Fibroblast of lung (primary cell): ENCODE data around the gene POC5. TPM values are rescaled to one million over a fixed set of nuclear protein-coding genes. Genes with fewer than 3 reads are reported as not detected.

Experiments
- DNase-seq, 2 donors: peaks; one replicate each; pipeline versions ENCODE4 v3.0.0 to v3.0.0-alpha.2; 2010; ENCODE audit warnings: low read depth in 2 of 2
- H2AFZ ChIP-seq: 2 replicates; pipeline ENCODE4 v1.5.1; 2012; ENCODE audit warnings: low read length, control low read depth, inconsistent platforms
- H3K27ac ChIP-seq: 2 replicates; pipeline ENCODE4 v1.5.1; 2011; ENCODE audit warnings: low read length, control low read depth; ENCODE audit not compliant: insufficient read depth
- H3K27me3 ChIP-seq: 2 replicates; pipeline ENCODE4 v1.5.1; 2011; ENCODE audit warnings: mild to moderate bottlenecking, low read length; ENCODE audit not compliant: control insufficient read depth, insufficient read depth
- H3K36me3 ChIP-seq: 2 replicates; pipeline ENCODE4 v1.5.1; 2011; ENCODE audit warnings: low read length; ENCODE audit not compliant: control insufficient read depth, insufficient read depth
- H3K4me1 ChIP-seq: 2 replicates; pipeline ENCODE4 v1.5.1; 2011; ENCODE audit warnings: low read length; ENCODE audit not compliant: control insufficient read depth, insufficient read depth; ENCODE audit errors: extremely low read depth
- H3K4me2 ChIP-seq: 2 replicates; pipeline ENCODE4 v1.5.1; 2011; ENCODE audit warnings: low read length, control low read depth; ENCODE audit not compliant: insufficient read depth; ENCODE audit errors: extremely low read depth
- H3K4me3 ChIP-seq, 4 experiments: fragments of 200-600 bp in 1 of 4; sonication (generic) in 1 of 4; replicated peaks in 1 of 4; 2 replicates each; pipeline ENCODE4 v1.5.1; 2011 to 2016; ENCODE audit warnings: low read length in 4 of 4, low read depth in 3 of 4, mild to moderate bottlenecking in 3 of 4, control low read depth in 2 of 4, inconsistent platforms in 1 of 4, mixed read lengths in 1 of 4; ENCODE audit not compliant: insufficient read depth in 1 of 4; ENCODE audit errors: control extremely low read depth in 1 of 4
- H3K79me2 ChIP-seq: 2 replicates; pipeline ENCODE4 v1.5.1; 2012; ENCODE audit warnings: mild to moderate bottlenecking, low read length, inconsistent platforms; ENCODE audit not compliant: control insufficient read depth, insufficient read depth
- H3K9ac ChIP-seq: 2 replicates; pipeline ENCODE4 v1.5.1; 2011; ENCODE audit warnings: mild to moderate bottlenecking, low read length, control low read depth; ENCODE audit not compliant: insufficient read depth
- H3K9me3 ChIP-seq: 2 replicates; pipeline ENCODE4 v1.5.1; 2012; ENCODE audit warnings: low read depth, low read length; ENCODE audit not compliant: control insufficient read depth, insufficient read depth
- H4K20me1 ChIP-seq: 2 replicates; pipeline ENCODE4 v1.5.1; 2011; ENCODE audit warnings: low read length; ENCODE audit not compliant: control insufficient read depth, insufficient read depth; ENCODE audit errors: extremely low read depth
- CTCF ChIP-seq, 2 donors: IDR thresholded peaks in 1 of 2; conservative IDR thresholded peaks in 1 of 2; 1 replicate in 1 of 2; 2 replicates in 1 of 2; pipeline ENCODE4 v1.5.1; 2011 to 2012; ENCODE audit warnings: low read length in 2 of 2, control low read depth in 1 of 2, inconsistent platforms in 1 of 2, low read depth in 1 of 2, mild to moderate bottlenecking in 1 of 2
- EZH2 ChIP-seq: IDR thresholded peaks from 2 replicates; pipeline ENCODE4 v1.5.1; 2012; ENCODE audit warnings: low read length, control low read depth, mild to moderate bottlenecking; ENCODE audit errors: missing control alignments
- polyA plus RNA-seq, 2 donors: library from polyadenylated mRNA; depleted of rRNA in 1 of 2; stranded (reverse) in 1 of 2; unstranded in 1 of 2; fragments of >200 nt; gene quantifications; 2 replicates each; pipeline ENCODE4 v1.2.1, GENCODE V29; 2011 to 2012; ENCODE audit warnings: missing spikeins in 1 of 2
- total RNA-seq: library from RNA; depleted of rRNA; stranded (reverse); fragments of >200 nt; gene quantifications from 2 replicates; pipeline ENCODE4 v1.2.1, GENCODE V29; 2014

Gene POC5
- total and polyA plus RNA-seq, 2 donors (not counting 1 experiment from before 2014, with no cell fraction given) = 9.2 to 17.0 TPM

- Histone ChIP-seq H3K9ac (no peak overlapping the region), H3K4me2 (no peak overlapping the region), H3K4me3 (no peak overlapping the region), H3K4me1 (no peaks in the 10 kb centered on the region), H3K27ac (no peak overlapping the region), H3K36me3 (no peaks in the 10 kb centered on the region), H3K79me2 (no peaks in the 10 kb centered on the region), H2AFZ (no peak overlapping the region), H3K9me3 (no peaks in the 10 kb centered on the region), H4K20me1 (no peaks in the 10 kb centered on the region), H3K27me3 (no peaks in the 10 kb centered on the region)
- TF ChIP-seq EZH2 = no peak
- TF ChIP-seq CTCF (conservative IDR thresholded peaks at IDR 0.05 in 1 of 2, IDR thresholded peaks at IDR 0.05 in 1 of 2; ENCODE audit: low read depth in 1 of 2, low read length in 2 of 2) = no peak
- no peak for DNase-seq
These were observed 39.7 kb upstream of the POC5 start for GRCh38 chr5:75756981-75757380.

DNA sequence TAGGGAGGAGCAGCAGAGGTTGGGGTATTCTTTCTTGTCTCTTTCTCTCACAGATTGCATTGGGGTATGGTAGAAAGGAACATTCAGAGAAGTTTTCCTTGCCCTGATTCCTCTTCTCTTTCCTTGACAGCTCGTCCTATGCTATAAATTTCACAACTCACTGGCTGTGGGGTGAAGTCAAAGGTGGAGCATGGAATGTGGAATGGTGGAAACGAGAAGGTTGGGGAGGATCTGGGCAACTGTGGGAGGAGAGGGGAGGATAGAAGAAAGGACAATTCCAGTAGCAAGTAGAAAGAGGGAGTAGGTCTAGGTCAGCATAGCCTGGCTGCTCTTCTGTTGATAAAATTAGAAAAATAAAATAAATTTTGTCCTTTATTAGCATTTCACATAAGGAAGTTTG, 39.0 kb upstream of the POC5 start:
- H3K36me3 ChIP-seq = no peaks in the 10 kb centered on the region
- no peak overlapping the region for H3K27ac ChIP-seq
- H3K9ac ChIP-seq = no peak overlapping the region
- no peaks in the 10 kb centered on the region for H3K79me2 ChIP-seq
- H2AFZ ChIP-seq = no peak overlapping the region
- H3K4me2 ChIP-seq = no peak overlapping the region
- H3K4me1 ChIP-seq = no peaks in the 10 kb centered on the region
- TF ChIP-seq EZH2 (no peak), CTCF (conservative IDR thresholded peaks at IDR 0.05 in 1 of 2, IDR thresholded peaks at IDR 0.05 in 1 of 2; ENCODE audit: low read depth in 1 of 2, low read length in 2 of 2) (no peak)
- DNase-seq = no peak
- no peaks in the 10 kb centered on the region for H4K20me1 ChIP-seq
- no peaks in the 10 kb centered on the region for H3K9me3 ChIP-seq
- H3K4me3 ChIP-seq = no peak overlapping the region
- H3K27me3 ChIP-seq = no peaks in the 10 kb centered on the region

GRCh38 chr5:75753182-75753581, 35.9 kb upstream of the POC5 start:
- no peaks in the 10 kb centered on the region for H3K9me3 ChIP-seq
- DNase-seq = no peak
- no peaks in the 10 kb centered on the region for H3K27me3 ChIP-seq

More at GRCh38 chr5:75753182-75753581, 35.9 kb upstream of the POC5 start:
- Histone ChIP-seq H3K9ac (no peak overlapping the region), H3K4me3 (no peak overlapping the region), H3K36me3 (no peaks in the 10 kb centered on the region), H2AFZ (no peak overlapping the region), H3K4me2 (no peak overlapping the region), H3K79me2 (no peaks in the 10 kb centered on the region), H3K27ac (no peak overlapping the region), H4K20me1 (no peaks in the 10 kb centered on the region), H3K4me1 (no peaks in the 10 kb centered on the region)
- TF ChIP-seq EZH2 (no peak), CTCF (conservative IDR thresholded peaks at IDR 0.05 in 1 of 2, IDR thresholded peaks at IDR 0.05 in 1 of 2; ENCODE audit: low read depth in 1 of 2, low read length in 2 of 2) (no peak)
